IMR-90 (cell line): ENCODE measurements around the gene ATP2B2.

Experiments
- CTCF ChIP-seq: conservative IDR thresholded peaks from 2 replicates; pipeline ENCODE4 v1.5.1; 2012; ENCODE audit warnings: mild to moderate bottlenecking, low read depth, low read length, improper control_type of control experiment
- POLR2A ChIP-seq: IDR thresholded peaks from 2 replicates; pipeline ENCODE4 v1.6.1; 2012; ENCODE audit warnings: mild to moderate bottlenecking, low read depth, low read length
- RAD21 ChIP-seq: IDR thresholded peaks from 2 replicates; pipeline ENCODE4 v1.6.1; 2012; ENCODE audit warnings: low read length, improper control_type of control experiment
- RFX5 ChIP-seq: IDR thresholded peaks from 2 replicates; pipeline ENCODE4 v1.8.0; 2012; ENCODE audit warnings: low read depth, mild to moderate bottlenecking, low read length, moderate library complexity
- TF ChIP-seq, protein P1 (sequence below): fragments of 150-350 bp; IDR thresholded peaks from 2 replicates; pipeline ENCODE4 v1.6.1; 2016; ENCODE audit warnings: low read depth, mild to moderate bottlenecking, low read length, moderate library complexity, borderline replicate concordance

GRCh38 chr3:10407361-10407760 lies 98.0 kb downstream of the ATP2B2 start:
- no peak for TF ChIP-seq POLR2A
- TF ChIP-seq CTCF: no peak
- no peak for TF ChIP-seq RFX5
- TF ChIP-seq RAD21: no peak
- TF ChIP-seq, protein P1, sequence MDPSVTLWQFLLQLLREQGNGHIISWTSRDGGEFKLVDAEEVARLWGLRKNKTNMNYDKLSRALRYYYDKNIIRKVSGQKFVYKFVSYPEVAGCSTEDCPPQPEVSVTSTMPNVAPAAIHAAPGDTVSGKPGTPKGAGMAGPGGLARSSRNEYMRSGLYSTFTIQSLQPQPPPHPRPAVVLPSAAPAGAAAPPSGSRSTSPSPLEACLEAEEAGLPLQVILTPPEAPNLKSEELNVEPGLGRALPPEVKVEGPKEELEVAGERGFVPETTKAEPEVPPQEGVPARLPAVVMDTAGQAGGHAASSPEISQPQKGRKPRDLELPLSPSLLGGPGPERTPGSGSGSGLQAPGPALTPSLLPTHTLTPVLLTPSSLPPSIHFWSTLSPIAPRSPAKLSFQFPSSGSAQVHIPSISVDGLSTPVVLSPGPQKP: no peak
